ENCODE measurements around the gene THSD4.

The THSD4 gene

DNA sequence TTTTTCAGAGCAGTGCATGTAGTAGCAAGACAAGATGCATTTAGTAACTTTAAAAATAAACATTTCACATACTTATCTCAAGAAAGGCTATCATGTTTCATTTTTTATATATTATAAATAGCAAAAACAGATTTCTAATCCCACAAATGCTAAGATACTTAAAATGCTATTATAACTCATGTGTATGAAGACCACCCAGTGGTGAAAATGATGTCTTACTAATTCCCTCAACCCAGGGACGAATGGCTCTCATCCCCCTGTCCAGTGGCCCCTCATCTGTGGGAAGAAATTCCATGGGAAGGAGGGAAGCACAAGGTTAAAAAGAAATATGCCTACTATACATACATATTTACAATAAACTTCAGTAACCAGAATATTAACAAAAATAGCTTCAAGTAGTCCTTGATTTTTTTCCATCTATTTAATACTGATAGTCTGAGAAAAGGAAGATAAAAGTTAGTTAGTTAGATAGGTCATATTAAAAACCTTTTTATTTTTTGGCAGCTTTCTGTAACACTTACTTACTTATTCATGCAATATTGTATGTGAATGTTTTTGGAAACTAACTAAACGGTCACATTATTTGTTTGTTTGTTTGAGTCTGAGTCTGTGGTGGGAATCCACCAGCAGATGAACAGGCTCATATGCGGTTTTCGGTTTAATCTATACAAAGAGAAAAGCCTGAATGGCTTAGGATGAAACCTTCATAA lies 709.9 kb downstream of the THSD4 start:
- DNase-seq: no peak

- no peak for DNase-seq
These were observed 710.9 kb downstream of the THSD4 start for GRCh38 chr15:71826196-71826595.

DNA sequence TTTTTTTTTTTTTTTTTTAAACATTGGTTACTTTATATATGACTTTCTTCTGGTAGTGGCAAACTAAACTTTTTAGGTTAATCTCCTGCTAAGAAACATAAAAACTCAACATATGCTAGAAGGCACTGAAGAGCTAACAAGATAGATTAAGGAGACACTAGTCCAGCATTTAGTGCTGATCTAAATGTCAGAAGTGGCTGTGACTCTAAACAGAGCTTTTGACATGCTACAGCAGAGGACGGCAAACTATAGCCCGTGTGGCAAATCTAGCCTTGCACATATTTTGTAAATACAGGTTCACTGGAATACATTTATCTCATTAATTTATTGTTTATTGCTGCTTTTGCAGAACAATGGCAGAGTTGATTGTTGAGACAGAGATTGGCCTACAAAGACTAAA lies 715.7 kb downstream of the THSD4 start:
- no peak for DNase-seq

Data from activated CD4-positive, alpha-beta T cell treated with anti-CD3 and anti-CD28 coated beads, Interleukin-10, Interleukin-2, amounts not matched to agents 100 ng/mL and 50 ng/mL, durations not matched to agents 16 hours and 8 hours (primary cell).